IMR-90 (cell line): Measurements from ENCODE around the gene TUBGCP6. TPM values are rescaled to one million over a fixed set of nuclear protein-coding genes. Genes with fewer than 3 reads are reported as not detected.

Source experiments
- ATAC-seq: fragments of 200-7000 bp; cut with Tn5 transposase; 2 replicates; pipeline ENCODE4 v1.9.1; 2020; ENCODE audit warnings: low read depth, mild to moderate bottlenecking, moderate library complexity
- BruUV-seq: library from RNA; stranded (reverse); fragments of 400-500 nt; replicated peaks from 2 replicates; lab custom pipeline; 2021; lab: Mats Ljungman, UMichigan
- CTCF ChIA-PET: fragments of 300-600 bp; formaldehyde crosslinking; extraction: SDS; loops from one replicate; lab custom pipeline; 2021; ENCODE audit warnings: antibody characterized with exemption; lab: Yijun Ruan, JAX
- POLR2A ChIA-PET: fragments of 300-600 bp; sonication (Branson Sonifier 250); formaldehyde crosslinking; loops from one replicate; lab custom pipeline; 2022; ENCODE audit warnings: antibody characterized with exemption; ENCODE audit not compliant: unreplicated experiment; lab: Charles Lee
- DNase-seq: peaks from one replicate; pipeline ENCODE4 v3.0.0; 2013
- H2AFZ ChIP-seq: replicated peaks from 2 replicates; pipeline ENCODE3; 2013; ENCODE audit warnings: low read length, mild to moderate bottlenecking; ENCODE audit not compliant: poor library complexity
- H2AK5ac ChIP-seq: 2 replicates; pipeline ENCODE4 v1.6.1; 2013; ENCODE audit warnings: low read depth, low read length, inconsistent platforms
- H2AK9ac ChIP-seq: replicated peaks from 2 replicates; pipeline ENCODE3; 2013; ENCODE audit warnings: mild to moderate bottlenecking, low read depth, low read length, moderate library complexity; ENCODE audit not compliant: poor library complexity
- H2BK120ac ChIP-seq: 2 replicates; pipeline ENCODE4 v1.6.1; 2013; ENCODE audit warnings: low read depth, low read length, inconsistent platforms
- H2BK15ac ChIP-seq: 3 replicates; pipeline ENCODE4 v1.6.1; 2013; ENCODE audit warnings: low read depth, low read length, inconsistent platforms
- H2BK20ac ChIP-seq: 2 replicates; pipeline ENCODE4 v1.6.1; 2013; ENCODE audit warnings: low read depth, mild to moderate bottlenecking, inconsistent platforms, low read length, moderate library complexity
- H2BK5ac ChIP-seq: 2 replicates; pipeline ENCODE4 v1.6.1; 2013; ENCODE audit warnings: mild to moderate bottlenecking, low read depth, low read length, inconsistent platforms; ENCODE audit not compliant: poor library complexity, severe bottlenecking
- H3K14ac ChIP-seq: replicated peaks from 2 replicates; pipeline ENCODE4 v1.6.1; 2013; ENCODE audit warnings: low read depth, low read length, inconsistent platforms
- H3K18ac ChIP-seq: 2 replicates; pipeline ENCODE4 v1.6.1; 2013; ENCODE audit warnings: low read depth, low read length, control low read depth
- H3K23ac ChIP-seq: 2 replicates; pipeline ENCODE4 v1.6.1; 2013; ENCODE audit warnings: low read depth, low read length, inconsistent platforms
- H3K27ac ChIP-seq: 2 replicates; pipeline ENCODE4 v1.5.1; 2013; ENCODE audit warnings: mild to moderate bottlenecking, control low read depth, low read length; ENCODE audit not compliant: insufficient read depth
- H3K27me3 ChIP-seq: 2 replicates; pipeline ENCODE4 v1.6.1; 2013; ENCODE audit warnings: low read length; ENCODE audit not compliant: control insufficient read depth, insufficient read depth
- H3K36me3 ChIP-seq: 2 replicates; pipeline ENCODE4 v1.6.1; 2013; ENCODE audit warnings: low read length, mixed read lengths; ENCODE audit not compliant: control insufficient read depth, insufficient read depth
- H3K4ac ChIP-seq: 2 replicates; pipeline ENCODE4 v1.6.1; 2013; ENCODE audit warnings: low read depth, low read length, inconsistent platforms
- H3K4me1 ChIP-seq: 2 replicates; pipeline ENCODE4 v1.6.1; 2013; ENCODE audit warnings: low read length, mixed read lengths; ENCODE audit not compliant: control insufficient read depth, insufficient read depth
- H3K4me2 ChIP-seq: 2 replicates; pipeline ENCODE4 v1.6.1; 2013; ENCODE audit warnings: low read depth, mild to moderate bottlenecking, control low read depth, low read length, moderate library complexity
- H3K4me3 ChIP-seq: 2 replicates; pipeline ENCODE4 v1.5.1; 2013; ENCODE audit warnings: low read depth, mild to moderate bottlenecking, control low read depth, low read length, moderate library complexity; ENCODE audit not compliant: insufficient read depth
- H3K56ac ChIP-seq: 2 replicates; pipeline ENCODE4 v1.6.1; 2013; ENCODE audit warnings: low read length, inconsistent platforms; ENCODE audit not compliant: insufficient read depth; ENCODE audit errors: extremely low read depth
- H3K79me1 ChIP-seq, 2 experiments: 2 replicates each; pipeline ENCODE4 v1.6.1; 2013; ENCODE audit warnings: low read length in 2 of 2, inconsistent platforms in 1 of 2, low read depth in 1 of 2
- H3K9ac ChIP-seq: 2 replicates; pipeline ENCODE4 v1.6.1; 2013; ENCODE audit warnings: low read depth, low read length, control low read depth
- H3K9me1 ChIP-seq: 2 replicates; pipeline ENCODE4 v1.6.1; 2013; ENCODE audit warnings: low read length, inconsistent platforms; ENCODE audit not compliant: insufficient read depth
- H3K9me3 ChIP-seq: 2 replicates; pipeline ENCODE4 v1.6.1; 2013; ENCODE audit warnings: low read length; ENCODE audit not compliant: control insufficient read depth, insufficient read depth
- H4K20me1 ChIP-seq: 2 replicates; pipeline ENCODE4 v1.6.1; 2013; ENCODE audit warnings: low read length, inconsistent platforms; ENCODE audit not compliant: insufficient read depth
- H4K5ac ChIP-seq: 2 replicates; pipeline ENCODE4 v1.6.1; 2013; ENCODE audit warnings: mild to moderate bottlenecking, low read depth, low read length, control low read depth
- H4K8ac ChIP-seq, 2 experiments: 2 replicates each; pipeline ENCODE4 v1.6.1; 2013; ENCODE audit warnings: low read depth in 2 of 2, low read length in 2 of 2, control low read depth in 1 of 2, inconsistent platforms in 1 of 2
- H4K91ac ChIP-seq: 2 replicates; pipeline ENCODE4 v1.6.1; 2013; ENCODE audit warnings: low read depth, low read length, inconsistent platforms; ENCODE audit not compliant: insufficient read depth
- BHLHE40 ChIP-seq: fragments of 150-350 bp; IDR thresholded peaks from 2 replicates; pipeline ENCODE4 v1.6.1; 2016; ENCODE audit warnings: mild to moderate bottlenecking, low read depth, low read length
- CEBPB ChIP-seq: IDR thresholded peaks from 2 replicates; pipeline ENCODE4 v1.6.1; 2012; ENCODE audit warnings: low read depth, low read length, improper control_type of control experiment
- CHD1 ChIP-seq: IDR thresholded peaks from 2 replicates; pipeline ENCODE4 v1.6.1; 2012; ENCODE audit warnings: low read depth, low read length, improper control_type of control experiment
- FOS ChIP-seq: fragments of 150-350 bp; IDR thresholded peaks from 2 replicates; pipeline ENCODE4 v1.6.1; 2016; ENCODE audit warnings: low read depth, low read length
- MAFK ChIP-seq: IDR thresholded peaks from 2 replicates; pipeline ENCODE4 v1.6.1; 2012; ENCODE audit warnings: low read depth, low read length, improper control_type of control experiment
- MAZ ChIP-seq: IDR thresholded peaks from 2 replicates; pipeline ENCODE4 v1.6.1; 2012; ENCODE audit warnings: low read depth, mild to moderate bottlenecking, low read length, improper control_type of control experiment, moderate library complexity, borderline replicate concordance
- MXI1 ChIP-seq: IDR thresholded peaks from 2 replicates; pipeline ENCODE4 v1.6.1; 2012; ENCODE audit warnings: low read depth, mild to moderate bottlenecking, low read length, moderate library complexity, borderline replicate concordance
- NFE2L2 ChIP-seq: fragments of 150-350 bp; IDR thresholded peaks from 2 replicates; pipeline ENCODE4 v1.6.1; 2016; ENCODE audit warnings: low read depth, mild to moderate bottlenecking, low read length
- POLR2A ChIP-seq: IDR thresholded peaks from 2 replicates; pipeline ENCODE4 v1.6.1; 2012; ENCODE audit warnings: mild to moderate bottlenecking, low read depth, low read length
- RAD21 ChIP-seq: IDR thresholded peaks from 2 replicates; pipeline ENCODE4 v1.6.1; 2012; ENCODE audit warnings: low read length, improper control_type of control experiment
- RCOR1 ChIP-seq: IDR thresholded peaks from 2 replicates; pipeline ENCODE4 v1.6.1; 2012; ENCODE audit warnings: mild to moderate bottlenecking, low read length, improper control_type of control experiment; ENCODE audit not compliant: insufficient replicate concordance
- RFX5 ChIP-seq: IDR thresholded peaks from 2 replicates; pipeline ENCODE4 v1.8.0; 2012; ENCODE audit warnings: low read depth, mild to moderate bottlenecking, low read length, moderate library complexity
- SMC3 ChIP-seq: fragments of 150-350 bp; IDR thresholded peaks from 2 replicates; pipeline ENCODE4 v1.6.1; 2016; ENCODE audit warnings: low read depth, mild to moderate bottlenecking, antibody characterized with exemption, low read length, moderate library complexity
- WGBS, 2 experiments: methylation state at CpG; one replicate each; pipeline versions ENCODE4 v1.1.5 to v1.1.7; 2013; ENCODE audit warnings: missing lambda C conversion rate in 2 of 2; ENCODE audit not compliant: insufficient read length in 1 of 2; ENCODE audit errors: extremely low coverage in 2 of 2; 5-methylcytosine and 5-hydroxymethylcytosine counted together
- dilution Hi-C: fragments of 300-500 bp; cut with HindIII; formaldehyde crosslinking; loops from one replicate; pipeline ENCODE4 v1.14.3; 2018; ENCODE audit warnings: low sequenced_read_pairs; ENCODE audit not compliant: unreplicated experiment
- in situ Hi-C: fragments of 300-500 bp; cut with MboI; formaldehyde crosslinking; loops from 3 replicates; pipeline ENCODE4 v1.14.3; 2019; ENCODE audit warnings: low sequenced_read_pairs, inconsistent platforms, mixed read lengths
- intact Hi-C: fragments of 100-400 bp; cut with micrococcal nuclease; formaldehyde crosslinking; loops from 2 replicates; pipeline ENCODE4 v1.10.0; 2022
- polyA plus RNA-seq, 3 experiments: library from polyadenylated mRNA; depleted of rRNA; stranded (reverse); fragments of >200 nt; gene quantifications; 2 replicates each; pipeline ENCODE4 v1.2.3, GENCODE V29; 2012; ENCODE audit warnings: low replicate concordance in 1 of 3
- total RNA-seq: library from RNA; depleted of rRNA; stranded (reverse); fragments of >200 nt; gene quantifications from 2 replicates; pipeline ENCODE4 v1.2.3, GENCODE V29; 2012
- TF ChIP-seq, protein P1 (sequence below): fragments of 150-350 bp; IDR thresholded peaks from 2 replicates; pipeline ENCODE4 v1.6.1; 2016; ENCODE audit warnings: low read depth, mild to moderate bottlenecking, low read length, moderate library complexity, borderline replicate concordance
- TF ChIP-seq, protein P2 (sequence below): conservative IDR thresholded peaks from 2 replicates; pipeline ENCODE4 v1.5.1; 2012; ENCODE audit warnings: mild to moderate bottlenecking, low read depth, low read length, improper control_type of control experiment
- TF ChIP-seq, protein P3 (sequence below): fragments of 150-350 bp; IDR thresholded peaks from 2 replicates; pipeline ENCODE4 v1.6.1; 2017; ENCODE audit warnings: mild to moderate bottlenecking, antibody characterized with exemption, low read length, low read depth

The TUBGCP6 gene
- total and polyA plus RNA-seq, 2 of the 4 experiments (the other 2 are of a cell fraction): 10.8 to 28.6 TPM

DNA sequence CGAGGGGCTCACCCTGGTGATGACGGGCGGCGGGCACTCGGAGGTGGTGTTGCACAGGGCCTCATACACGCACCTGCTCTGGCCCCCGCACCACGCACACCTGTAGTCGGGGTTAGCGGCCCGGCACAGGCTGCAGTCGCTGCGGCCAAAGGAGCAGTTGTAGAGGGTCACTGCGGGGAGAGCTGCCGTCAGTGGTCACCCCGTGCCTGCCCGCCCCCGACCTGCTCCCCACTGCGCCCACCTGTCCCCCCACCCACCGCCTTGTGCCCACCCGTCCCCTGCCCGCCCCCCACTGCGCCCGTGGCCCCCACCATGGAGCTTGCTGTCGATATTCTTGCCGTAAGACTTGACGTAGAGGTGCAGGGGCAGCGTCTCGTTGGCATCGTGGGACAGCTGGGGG lies 39.0 kb upstream of the TUBGCP6 start:
- peaks cover 8% of the 10 kb centered on the region for H3K4me1 ChIP-seq
- H3K56ac ChIP-seq: no peak overlapping the region
- H2AFZ ChIP-seq: no peak overlapping the region
- peaks cover 58% of the 10 kb centered on the region for H4K20me1 ChIP-seq
- ATAC-seq (no peak), DNase-seq (no peak)
- H3K9ac ChIP-seq: no peak overlapping the region
- no TSS peak for BruUV-seq
- no peak overlapping the region for H4K91ac ChIP-seq
- ChIA-PET CTCF (no interaction called here), POLR2A (no interaction called here)
- H2BK5ac ChIP-seq: no peak overlapping the region
- H2BK120ac ChIP-seq: no peak overlapping the region
- no peak overlapping the region for H2AK5ac ChIP-seq
- no peak overlapping the region for H4K5ac ChIP-seq
- intact Hi-C loops: no loop called here
- H3K36me3 ChIP-seq: peaks cover 89% of the 10 kb centered on the region
- H3K27ac ChIP-seq: no peak overlapping the region
- H2AK9ac ChIP-seq: no peak overlapping the region
- H3K27me3 ChIP-seq: no peaks in the 10 kb centered on the region
- no peak overlapping the region for H4K8ac ChIP-seq
- H3K23ac ChIP-seq: no peak overlapping the region
- H3K14ac ChIP-seq: no peak overlapping the region
- in situ Hi-C loops: no loop called here
- H3K4ac ChIP-seq: no peak overlapping the region
- no peak overlapping the region for H2BK15ac ChIP-seq
- H3K4me3 ChIP-seq: no peak overlapping the region
- TF ChIP-seq MXI1: no peak
- TF ChIP-seq RFX5: no peak
- TF ChIP-seq, protein P1, sequence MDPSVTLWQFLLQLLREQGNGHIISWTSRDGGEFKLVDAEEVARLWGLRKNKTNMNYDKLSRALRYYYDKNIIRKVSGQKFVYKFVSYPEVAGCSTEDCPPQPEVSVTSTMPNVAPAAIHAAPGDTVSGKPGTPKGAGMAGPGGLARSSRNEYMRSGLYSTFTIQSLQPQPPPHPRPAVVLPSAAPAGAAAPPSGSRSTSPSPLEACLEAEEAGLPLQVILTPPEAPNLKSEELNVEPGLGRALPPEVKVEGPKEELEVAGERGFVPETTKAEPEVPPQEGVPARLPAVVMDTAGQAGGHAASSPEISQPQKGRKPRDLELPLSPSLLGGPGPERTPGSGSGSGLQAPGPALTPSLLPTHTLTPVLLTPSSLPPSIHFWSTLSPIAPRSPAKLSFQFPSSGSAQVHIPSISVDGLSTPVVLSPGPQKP: no peak
- no peak for TF ChIP-seq FOS
- TF ChIP-seq BHLHE40: no peak
- no peak for TF ChIP-seq RCOR1
- TF ChIP-seq, protein P2, sequence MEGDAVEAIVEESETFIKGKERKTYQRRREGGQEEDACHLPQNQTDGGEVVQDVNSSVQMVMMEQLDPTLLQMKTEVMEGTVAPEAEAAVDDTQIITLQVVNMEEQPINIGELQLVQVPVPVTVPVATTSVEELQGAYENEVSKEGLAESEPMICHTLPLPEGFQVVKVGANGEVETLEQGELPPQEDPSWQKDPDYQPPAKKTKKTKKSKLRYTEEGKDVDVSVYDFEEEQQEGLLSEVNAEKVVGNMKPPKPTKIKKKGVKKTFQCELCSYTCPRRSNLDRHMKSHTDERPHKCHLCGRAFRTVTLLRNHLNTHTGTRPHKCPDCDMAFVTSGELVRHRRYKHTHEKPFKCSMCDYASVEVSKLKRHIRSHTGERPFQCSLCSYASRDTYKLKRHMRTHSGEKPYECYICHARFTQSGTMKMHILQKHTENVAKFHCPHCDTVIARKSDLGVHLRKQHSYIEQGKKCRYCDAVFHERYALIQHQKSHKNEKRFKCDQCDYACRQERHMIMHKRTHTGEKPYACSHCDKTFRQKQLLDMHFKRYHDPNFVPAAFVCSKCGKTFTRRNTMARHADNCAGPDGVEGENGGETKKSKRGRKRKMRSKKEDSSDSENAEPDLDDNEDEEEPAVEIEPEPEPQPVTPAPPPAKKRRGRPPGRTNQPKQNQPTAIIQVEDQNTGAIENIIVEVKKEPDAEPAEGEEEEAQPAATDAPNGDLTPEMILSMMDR: no peak
- TF ChIP-seq CEBPB: no peak
- TF ChIP-seq MAZ: no peak
- TF ChIP-seq RAD21: no peak
- TF ChIP-seq NFE2L2: no peak
- TF ChIP-seq, protein P3, sequence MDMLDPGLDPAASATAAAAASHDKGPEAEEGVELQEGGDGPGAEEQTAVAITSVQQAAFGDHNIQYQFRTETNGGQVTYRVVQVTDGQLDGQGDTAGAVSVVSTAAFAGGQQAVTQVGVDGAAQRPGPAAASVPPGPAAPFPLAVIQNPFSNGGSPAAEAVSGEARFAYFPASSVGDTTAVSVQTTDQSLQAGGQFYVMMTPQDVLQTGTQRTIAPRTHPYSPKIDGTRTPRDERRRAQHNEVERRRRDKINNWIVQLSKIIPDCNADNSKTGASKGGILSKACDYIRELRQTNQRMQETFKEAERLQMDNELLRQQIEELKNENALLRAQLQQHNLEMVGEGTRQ: no peak
- TF ChIP-seq MAFK: no peak
- no peak for TF ChIP-seq CHD1
- no peak for TF ChIP-seq SMC3
- no peak for TF ChIP-seq POLR2A
- no peaks in the 10 kb centered on the region for H3K9me3 ChIP-seq
- peaks cover 13 to 49% of the 10 kb centered on the region in 2 experiments; a peak in 3 of 4 replicates for H3K79me1 ChIP-seq
- H3K18ac ChIP-seq: no peak overlapping the region
- dilution Hi-C loops: no loop called here
- H2BK20ac ChIP-seq: no peak overlapping the region
- no peak overlapping the region for H3K4me2 ChIP-seq
- no peaks in the 10 kb centered on the region for H3K9me1 ChIP-seq
- 96% methylated on average over 19 of the region's 30 CpGs; no CpG with 5 or more reads in 1 of the 2 experiments for WGBS, 2 experiments
